ENCODE results near the gene CTIF.

GRCh38 chr18:48534364-48534763 lies 4.5 kb upstream of the CTIF start:
- TF ChIP-seq TCF7L2 (IDR thresholded peaks at IDR 0.05; ENCODE audit: low read depth, low read length) (no peak), CTCF (IDR thresholded peaks at IDR 0.05) (no peak), REST (IDR thresholded peaks at IDR 0.05; ENCODE audit: insufficient read depth in 1 of 2, low read depth in 2 of 2, low read length in 1 of 2) (no peak), SIN3A (IDR thresholded peaks at IDR 0.05; ENCODE audit: borderline replicate concordance, insufficient read depth, low read depth, low read length) (no peak)
